Measurements from ENCODE around the gene LRIG1. TPM values are rescaled to one million over a fixed set of nuclear protein-coding genes. Genes with fewer than 3 reads are reported as not detected.

The LRIG1 gene
- total and polyA plus RNA-seq, 2 of the 8 experiments (the other 6 are each of a cell fraction or from before 2014, with no cell fraction given), result 78.1 to 88.7 TPM

GRCh38 chr3:66517241-66517640 is 16.4 kb upstream of the LRIG1 start (continued):
- no peak for TF ChIP-seq CHD7 (IDR thresholded peaks at IDR 0.05; ENCODE audit: insufficient replicate concordance, low read length)
- no peak for TF ChIP-seq MAX (IDR thresholded peaks at IDR 0.05)
- no peak for TF ChIP-seq FOSL1 (IDR thresholded peaks at IDR 0.05; ENCODE audit: insufficient read depth, low read depth, low read length)
- TF ChIP-seq ATF2 (IDR thresholded peaks at IDR 0.05; ENCODE audit: low read length), result no peak
- no peak for TF ChIP-seq SIRT6 (IDR thresholded peaks at IDR 0.05; ENCODE audit: low read length)
- no peak for TF ChIP-seq ASH2L (IDR thresholded peaks at IDR 0.05; ENCODE audit: low read length)
